Stomach (tissue), 9 donors: ENCODE data around the gene LARP1. TPM values are rescaled to one million over a fixed set of nuclear protein-coding genes. Genes with fewer than 3 reads are reported as not detected.
A peak's percentile ranks its signal among the peaks of the same experiment; 100 is the strongest.
"Not testable (repeated sequence)": the region's sequence is repeated elsewhere in the genome, so short reads cannot be mapped to it uniquely, and the experiment has no call there.

Source experiments
- DNase-seq, 2 donors: peaks; one replicate each; pipeline versions ENCODE4 v3.0.0 to v3.0.0-alpha.2; 2013 to 2019
- H3K27ac ChIP-seq, 5 donors: fragments of 200-600 bp in 4 of 5; sonication (generic) in 4 of 5; one replicate each; pipeline ENCODE4 v1.5.1; 2013 to 2019; ENCODE audit warnings: mild to moderate bottlenecking in 1 of 5, moderate library complexity in 1 of 5
- H3K27me3 ChIP-seq, 3 donors: fragments of 200-600 bp; sonication (generic); one replicate each; pipeline ENCODE4 v1.5.1; 2017 to 2019; ENCODE audit warnings: mixed run types in 1 of 3
- H3K36me3 ChIP-seq, 4 donors: fragments of 200-600 bp; sonication (generic); 1 replicate in 3 of 4; 2 replicates in 1 of 4; pipeline ENCODE4 v1.5.1; 2016 to 2019
- H3K4me1 ChIP-seq, 4 donors: fragments of 200-600 bp; sonication (generic); one replicate each; pipeline ENCODE4 v1.5.1; 2016 to 2019
- H3K4me3 ChIP-seq, 4 donors: fragments of 200-600 bp; sonication (generic) in 3 of 4; one replicate each; pipeline ENCODE4 v1.5.1; 2016 to 2019; ENCODE audit warnings: mild to moderate bottlenecking in 1 of 4
- H3K9me3 ChIP-seq, 4 donors: fragments of 200-600 bp; sonication (generic); one replicate each; pipeline ENCODE4 v1.5.1; 2016 to 2019
- CTCF ChIP-seq, 7 experiments: fragments of 450-650 bp in 4 of 7; fragments of 200-600 bp in 3 of 7; sonication (generic) in 3 of 7; IDR thresholded peaks; one replicate each; pipeline ENCODE4 v1.5.1; 2016 to 2019; ENCODE audit warnings: antibody characterized with exemption in 7 of 7, control low read depth in 2 of 7, mild to moderate bottlenecking in 1 of 7
- EP300 ChIP-seq: sonication (generic); formaldehyde crosslinking; IDR thresholded peaks from one replicate; pipeline ENCODE4 v1.6.1; 2017; ENCODE audit warnings: antibody characterized with exemption
- POLR2A ChIP-seq, 4 donors: fragments of 450-650 bp; IDR thresholded peaks; one replicate each; pipeline ENCODE4 v1.6.1; 2016; ENCODE audit warnings: antibody characterized with exemption in 4 of 4, control low read depth in 2 of 4, mild to moderate bottlenecking in 1 of 4, moderate library complexity in 1 of 4
- POLR2AphosphoS5 ChIP-seq, 3 donors: sonication (generic); formaldehyde crosslinking; IDR thresholded peaks; one replicate each; pipeline ENCODE4 v1.6.1; 2016; ENCODE audit warnings: antibody characterized with exemption in 3 of 3
- WGBS, 5 donors: extraction: QIAGEN DNeasy Blood & Tissue Kit in 3 of 5; methylation state at CpG; one replicate each; pipeline versions ENCODE4 v1.1.5 to v1.1.7; 2013 to 2018; 5-methylcytosine and 5-hydroxymethylcytosine counted together
- intact Hi-C: fragments of 100-400 bp; cut with DNase I; formaldehyde crosslinking; loops from one replicate; pipeline ENCODE4 v1.15.1; 2023; ENCODE audit warnings: low total_unique reads
- polyA plus RNA-seq, 3 donors: library from polyadenylated mRNA; stranded (reverse); fragments of 200-250 nt; gene quantifications; one replicate each; pipeline ENCODE4 v1.2.3, GENCODE V29; 2013
- total RNA-seq, 5 donors: library from RNA; depleted of rRNA; stranded (reverse); fragments of >200 nt; gene quantifications; one replicate each; pipeline versions ENCODE4 v1.1.0 to v1.2.3, GENCODE V29; 2014 to 2016
- donor health status: healthy with polysubstance abuse.
- donor health status: Bipolar disorder and iron deficiency.
- donor health status: healthy.

LARP1 gene
- total and polyA plus RNA-seq, 8 donors = 15.0 to 211 (median 83.7) TPM

GRCh38 chr5:154757814-154758406 lies 2.7 kb downstream of the LARP1 start:
- Histone ChIP-seq H3K36me3 (no peaks in the 10 kb centered on the region), H3K9me3 (no peaks in the 10 kb centered on the region), H3K27me3 (no peaks in the 10 kb centered on the region), H3K4me3 (peak overlapping the region; percentile 88 to 99 (median 92)), H3K4me1 (peaks cover 62 to 75% (median 70%) of the 10 kb centered on the region in 4 donors), H3K27ac (peak overlapping the region in 4 of 5 donors; percentile 97 to 99 (median 98))
- TF ChIP-seq CTCF (IDR thresholded peaks at IDR 0.05) (no peak), POLR2A (IDR thresholded peaks at IDR 0.05) (no peak), EP300 (no peak), POLR2AphosphoS5 (IDR thresholded peaks at IDR 0.05) (no peak)
- WGBS, 5 donors = 4 to 24% (median 8%) methylated on average over 5 of the region's 5 CpGs
- peak in 1 of 2 donors; percentile 52 for DNase-seq
- intact Hi-C loops = loop anchor here (5.0 kb wide), 1 partner anchor 99 kb away; the partner anchor contains the start of gene CNOT8

DNA sequence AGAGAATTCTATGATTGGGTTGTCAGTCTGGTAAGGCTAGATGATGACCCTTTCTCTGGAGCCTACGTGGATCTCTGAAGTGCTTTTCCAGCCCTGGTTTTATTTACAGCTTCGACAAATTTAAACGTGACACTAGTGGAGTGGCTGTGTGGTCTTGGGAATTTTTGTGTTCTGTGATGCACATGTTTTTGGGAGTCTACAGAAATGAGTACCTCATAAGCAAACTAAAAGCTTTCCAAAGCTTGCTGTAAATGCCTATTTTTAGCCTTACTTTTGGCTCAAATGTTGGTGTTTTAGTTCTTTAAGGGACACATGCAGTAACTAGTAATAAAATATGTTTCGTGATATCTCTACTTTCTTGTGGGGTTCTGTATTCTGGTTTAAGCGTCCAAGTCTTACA lies 3.3 kb downstream of the LARP1 start:
- Histone ChIP-seq H3K4me1 (peaks cover 57 to 75% (median 67%) of the 10 kb centered on the region in 4 donors), H3K27me3 (no peaks in the 10 kb centered on the region), H3K9me3 (no peaks in the 10 kb centered on the region), H3K36me3 (no peaks in the 10 kb centered on the region), H3K4me3 (peak overlapping the region in 3 of 4 donors; percentile 20 to 95 (median 88)), H3K27ac (peak overlapping the region in 4 of 5 donors; percentile 7 to 99 (median 98))
- TF ChIP-seq POLR2A (IDR thresholded peaks at IDR 0.05) (no peak), CTCF (IDR thresholded peaks at IDR 0.05) (no peak), POLR2AphosphoS5 (IDR thresholded peaks at IDR 0.05) (no peak), EP300 (no peak)
- intact Hi-C loops = loop anchor here (5.0 kb wide), 1 partner anchor 99 kb away; the partner anchor contains the start of gene CNOT8
- DNase-seq = peak in 1 of 2 donors; percentile 62
- 24 to 32% (median 25%) methylated on average over 5 of the region's 5 CpGs for WGBS, 5 donors

GRCh38 chr5:154758977-154759376 lies 3.8 kb downstream of the LARP1 start:
- 42 to 47% (median 44%) methylated on average over 3 of the region's 3 CpGs for WGBS, 5 donors
- intact Hi-C loops = loop anchor here (5.0 kb wide), 1 partner anchor 98 kb away; the partner anchor contains the start of gene CNOT8
- H3K4me1 ChIP-seq = peaks cover 53 to 75% (median 65%) of the 10 kb centered on the region in 4 donors

GRCh38 chr5:154759868-154760267 lies 4.7 kb downstream of the LARP1 start:
- WGBS, 5 donors = 75 to 90% (median 82%) methylated on average over 12 of the region's 12 CpGs
- not testable (repeated sequence) for H3K27me3 ChIP-seq, H3K36me3 ChIP-seq, DNase-seq, H3K27ac ChIP-seq, H3K9me3 ChIP-seq
- H3K4me3 ChIP-seq = peak overlapping the region in 1 of 4 donors; percentile 1
- intact Hi-C loops = loop anchor here (5.0 kb wide), 1 partner anchor 97 kb away; the partner anchor contains the start of gene CNOT8
- peaks cover 47 to 74% (median 59%) of the 10 kb centered on the region in 4 donors for H3K4me1 ChIP-seq

More at GRCh38 chr5:154758977-154759376, 3.8 kb downstream of the LARP1 start:
- H3K4me3 ChIP-seq = peak overlapping the region in 1 of 4 donors; percentile 95
- TF ChIP-seq EP300 = no peak
- no peak for TF ChIP-seq POLR2AphosphoS5 (IDR thresholded peaks at IDR 0.05)
- TF ChIP-seq CTCF (IDR thresholded peaks at IDR 0.05) = no peak
- TF ChIP-seq POLR2A (IDR thresholded peaks at IDR 0.05) = no peak
- no peaks in the 10 kb centered on the region for H3K9me3 ChIP-seq
- no peaks in the 10 kb centered on the region for H3K36me3 ChIP-seq
- peak overlapping the region in 1 of 5 donors; percentile 99 for H3K27ac ChIP-seq
- no peak for DNase-seq
- H3K27me3 ChIP-seq = no peaks in the 10 kb centered on the region
